Embryonic facial prominence (tissue), 1 donor: ENCODE results near the gene CBX4.
"Not testable (repeated sequence)": the region's sequence is repeated elsewhere in the genome, so short reads cannot be mapped to it uniquely, and the experiment has no call there.

Experiments used
- DNase-seq: peaks from one replicate; pipeline ENCODE4 v3.0.0-alpha.2; 2016; ENCODE audit errors: extremely low spot score

Gene CBX4

DNA sequence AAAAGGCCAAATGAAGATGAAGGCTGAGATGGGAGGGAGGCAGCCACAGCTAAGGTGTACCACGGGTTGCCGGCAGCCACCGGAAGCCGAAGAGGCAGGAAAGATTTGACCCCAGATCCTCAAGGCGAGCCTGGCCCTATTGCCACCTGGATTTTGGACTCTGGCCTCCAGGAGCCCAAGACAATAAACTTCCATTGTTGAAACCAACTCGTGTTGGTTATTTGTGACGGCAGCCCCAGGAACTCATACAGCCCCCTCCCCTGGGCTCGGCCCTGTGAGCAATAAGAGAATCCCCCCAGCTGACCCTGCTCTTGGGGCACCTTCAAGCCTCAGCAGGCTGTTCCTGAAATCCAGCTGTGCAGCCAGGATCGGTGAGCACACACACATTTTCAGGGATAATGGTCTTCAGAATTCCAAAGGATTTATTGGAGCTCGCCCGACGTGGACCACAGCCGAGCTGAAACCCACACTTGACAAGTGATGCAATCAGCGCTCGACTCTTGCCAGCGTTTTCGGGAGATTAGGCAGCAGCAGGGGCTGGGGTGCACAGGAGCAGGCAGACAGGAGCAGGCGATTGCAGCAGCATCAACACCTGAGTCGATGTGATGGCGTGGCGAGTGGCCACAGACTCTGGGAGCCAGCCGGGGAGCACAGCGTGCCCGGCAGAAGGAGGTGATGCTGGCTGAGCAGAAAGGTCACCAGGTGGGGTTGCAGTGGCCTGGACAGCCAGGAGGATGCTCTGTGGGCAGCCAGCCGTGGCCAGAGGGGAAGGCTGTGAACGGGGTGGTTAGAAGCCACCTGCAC is 22.4 kb upstream of the CBX4 start:
- no peak for DNase-seq

- DNase-seq: no peak
These were observed 20.7 kb upstream of the CBX4 start for GRCh38 chr17:79859676-79860615.

GRCh38 chr17:79857095-79857494 is 17.9 kb upstream of the CBX4 start:
- no peak for DNase-seq

GRCh38 chr17:79855331-79856124 is 16.3 kb upstream of the CBX4 start:
- DNase-seq: no peak

DNA sequence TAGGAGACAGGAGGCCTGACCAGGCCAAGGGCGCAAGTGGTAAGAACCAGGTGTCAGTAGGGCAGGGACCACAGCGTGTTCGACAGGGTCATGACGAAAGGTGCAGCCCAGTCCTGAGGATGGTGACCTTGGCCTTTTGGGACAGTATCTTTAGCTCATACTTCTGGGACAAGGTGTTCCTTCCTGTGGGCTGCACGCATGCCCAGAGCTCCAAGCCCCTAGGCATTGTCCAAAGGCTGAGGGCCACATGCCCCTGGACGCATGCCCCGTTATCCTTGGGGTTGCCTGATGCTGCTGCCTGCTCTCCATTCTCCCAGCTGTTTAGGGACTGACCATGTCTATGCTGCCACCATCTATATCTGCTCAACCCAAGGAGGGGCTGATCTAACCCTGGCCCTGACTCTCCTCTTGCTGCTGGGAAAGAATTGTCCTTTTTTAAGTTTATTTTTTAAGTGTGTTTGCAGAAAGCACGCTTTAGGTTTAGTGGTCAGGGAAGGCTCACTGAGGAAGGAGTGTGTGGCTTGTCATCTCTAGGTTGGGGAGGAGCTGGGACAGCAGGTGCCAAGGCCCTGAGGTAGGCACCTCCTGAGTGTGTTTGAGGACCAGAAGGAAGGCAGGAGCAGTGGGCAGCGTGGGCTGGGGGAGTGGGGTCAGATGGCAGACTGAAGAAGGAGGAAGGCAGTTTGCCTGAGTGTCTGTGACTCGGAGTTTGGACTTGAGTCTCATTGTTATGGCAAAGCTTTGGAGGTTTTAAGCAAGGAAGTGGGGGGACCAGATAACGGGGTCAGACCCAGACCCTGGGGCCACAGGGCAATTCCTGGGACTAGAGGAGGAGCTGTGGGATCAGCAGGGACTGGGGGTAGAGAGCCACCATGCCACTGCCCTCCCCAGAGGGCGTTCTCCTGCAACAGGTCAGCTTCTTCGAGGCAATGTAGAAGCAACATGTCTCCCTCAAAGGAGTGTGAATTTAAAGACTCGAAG is 15.1 kb upstream of the CBX4 start:
- no peak for DNase-seq

DNA sequence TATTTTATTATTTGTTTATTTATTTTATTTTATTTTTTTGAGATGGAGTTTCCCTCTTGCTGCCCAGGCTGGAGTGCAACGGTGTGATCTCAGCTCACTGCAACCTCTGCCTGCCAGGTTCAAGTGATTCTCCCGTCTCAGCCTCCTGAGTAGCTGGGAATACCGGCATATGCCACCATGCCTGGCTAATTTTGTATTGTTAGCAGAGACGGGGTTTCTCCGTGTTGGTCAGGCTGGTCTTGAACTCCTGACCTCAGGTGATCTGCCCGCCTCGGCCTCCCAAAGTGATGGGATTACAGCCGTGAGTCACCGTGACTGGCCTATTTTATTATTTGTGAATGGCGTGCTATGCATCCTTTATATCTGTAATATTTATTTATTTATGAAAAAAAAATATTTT is 13.9 kb upstream of the CBX4 start:
- not testable (repeated sequence) for DNase-seq

- DNase-seq: no peak
These were observed 13.5 kb upstream of the CBX4 start for GRCh38 chr17:79852748-79853147.

DNA sequence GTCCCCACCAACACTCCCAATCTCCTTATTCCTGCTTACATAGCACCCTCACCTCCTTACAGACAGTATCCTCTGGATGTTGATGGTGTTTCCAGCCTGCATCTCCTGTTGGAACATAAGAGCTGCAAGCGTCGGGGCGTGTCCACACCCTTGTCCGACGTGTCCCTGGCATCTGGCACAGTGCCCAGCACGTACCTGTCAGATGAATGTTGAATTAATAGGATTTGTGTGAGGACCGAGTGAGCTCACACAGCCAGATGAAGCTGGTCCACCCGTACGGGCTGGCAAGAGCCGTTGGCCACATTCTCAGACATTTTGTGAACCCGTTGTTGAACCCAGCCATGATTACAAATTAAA is 12.2 kb upstream of the CBX4 start:
- DNase-seq: no peak

- DNase-seq: no peak
These were observed 11.6 kb upstream of the CBX4 start for GRCh38 chr17:79850571-79851460.

- DNase-seq: no peak
These were observed 10.7 kb upstream of the CBX4 start for GRCh38 chr17:79849953-79850352.

DNA sequence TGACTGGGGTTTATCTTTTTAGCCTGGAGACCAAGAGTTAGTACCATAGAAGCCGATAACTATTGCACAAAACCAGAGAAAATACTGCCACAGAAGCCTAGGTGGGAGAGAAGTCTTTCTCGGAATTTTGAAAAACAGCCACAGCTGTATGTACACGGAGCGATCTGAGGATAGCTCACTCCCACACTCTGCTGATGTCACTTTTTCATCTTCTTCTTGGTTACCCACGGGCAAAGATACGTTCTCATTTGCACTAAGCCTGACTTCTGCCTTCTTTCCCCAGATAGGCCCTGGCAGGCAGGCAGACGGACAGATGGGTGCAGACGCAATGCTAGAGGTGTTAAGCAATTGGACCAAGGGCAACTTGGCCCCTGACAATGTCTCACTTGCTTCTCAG is 9.1 kb upstream of the CBX4 start:
- no peak for DNase-seq

GRCh38 chr17:79847698-79848369 is 8.6 kb upstream of the CBX4 start:
- DNase-seq: no peak

GRCh38 chr17:79845601-79845949 is 6.3 kb upstream of the CBX4 start:
- no peak for DNase-seq

DNA sequence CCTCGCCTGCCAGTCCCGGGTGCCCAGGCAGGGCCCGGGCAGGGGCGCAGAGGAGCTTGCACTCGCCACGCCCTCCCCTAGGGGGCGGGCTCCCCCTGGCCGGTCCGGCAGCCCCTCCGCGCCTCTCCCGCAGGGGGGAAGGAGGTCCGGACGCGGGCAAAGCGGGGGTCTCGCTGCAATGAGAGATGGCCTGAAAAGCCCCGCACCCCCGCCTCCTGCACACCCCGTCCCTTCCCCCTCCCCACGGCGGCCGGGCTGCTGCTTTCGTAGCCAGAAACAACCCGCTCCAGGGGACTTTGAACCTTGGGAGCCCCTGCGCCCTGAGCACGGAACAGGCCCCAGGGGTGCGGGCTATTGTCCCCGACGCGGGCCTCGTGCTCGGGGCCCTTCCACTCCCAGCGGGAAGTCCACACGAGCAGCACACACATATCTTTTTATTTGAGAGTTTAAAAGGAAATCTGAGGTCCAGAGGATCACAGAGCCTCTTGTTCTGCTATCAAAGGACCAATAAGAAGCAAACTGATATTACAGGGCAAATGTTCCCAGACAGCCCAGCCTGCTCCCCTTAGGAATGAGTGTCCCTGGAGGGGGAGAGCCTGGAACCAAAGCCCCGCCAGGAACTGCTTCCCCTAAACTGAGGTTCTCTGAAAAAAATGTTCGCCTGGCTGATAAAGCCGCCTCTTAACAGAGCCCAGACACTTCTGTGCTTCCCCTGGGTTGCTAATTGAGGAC is 5.8 kb upstream of the CBX4 start:
- DNase-seq: no peak

DNA sequence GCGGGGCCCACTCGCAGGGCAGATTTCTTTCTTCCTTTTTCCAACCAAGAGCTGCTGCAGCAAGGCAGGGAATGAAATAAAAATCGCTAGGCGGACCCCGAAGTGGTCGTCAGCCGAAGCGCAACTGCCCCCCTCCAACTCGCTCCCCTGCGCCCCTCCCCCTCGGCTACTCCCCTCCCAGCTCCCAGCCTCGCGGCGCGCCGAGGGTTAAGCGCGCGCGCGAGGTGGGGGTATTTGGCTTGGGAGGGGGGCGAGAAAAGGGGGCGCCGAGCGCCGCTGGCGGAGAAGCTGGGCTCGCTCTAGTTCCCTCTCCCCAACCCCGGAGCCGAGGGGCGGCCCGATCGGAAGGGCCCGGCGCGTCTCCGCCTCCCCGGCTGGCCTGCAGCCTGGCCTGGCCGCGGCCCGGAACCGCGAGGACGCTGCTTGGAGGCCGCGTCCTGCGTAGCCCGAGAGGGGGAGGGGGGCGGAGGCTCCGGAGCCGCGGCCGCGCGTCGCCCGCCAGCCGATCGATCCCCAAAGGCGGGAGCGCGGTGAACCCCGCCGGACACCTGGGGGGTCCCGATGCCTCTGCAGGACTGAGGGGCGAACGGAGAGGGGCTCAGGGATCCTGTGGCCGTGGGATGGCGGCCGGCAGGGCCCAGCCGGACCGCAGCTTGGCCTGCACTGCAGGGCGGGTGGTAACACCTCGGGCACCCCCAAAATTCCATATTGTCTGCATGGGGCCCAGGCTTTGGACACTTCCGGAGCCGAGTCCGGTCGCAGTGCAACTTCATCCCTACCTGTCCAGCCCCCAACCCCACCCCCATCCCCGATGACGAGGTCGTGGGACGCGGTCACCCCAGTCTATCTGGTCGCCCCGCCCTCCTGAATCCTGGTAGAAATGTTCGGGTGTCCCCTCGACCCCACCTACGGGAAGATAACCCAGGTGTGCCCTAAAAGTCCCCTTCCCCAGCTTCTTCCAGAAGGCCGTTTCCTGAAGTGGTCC is 4.9 kb upstream of the CBX4 start:
- DNase-seq: no peak

GRCh38 chr17:79843474-79843815 is 4.2 kb upstream of the CBX4 start:
- no peak for DNase-seq

DNA sequence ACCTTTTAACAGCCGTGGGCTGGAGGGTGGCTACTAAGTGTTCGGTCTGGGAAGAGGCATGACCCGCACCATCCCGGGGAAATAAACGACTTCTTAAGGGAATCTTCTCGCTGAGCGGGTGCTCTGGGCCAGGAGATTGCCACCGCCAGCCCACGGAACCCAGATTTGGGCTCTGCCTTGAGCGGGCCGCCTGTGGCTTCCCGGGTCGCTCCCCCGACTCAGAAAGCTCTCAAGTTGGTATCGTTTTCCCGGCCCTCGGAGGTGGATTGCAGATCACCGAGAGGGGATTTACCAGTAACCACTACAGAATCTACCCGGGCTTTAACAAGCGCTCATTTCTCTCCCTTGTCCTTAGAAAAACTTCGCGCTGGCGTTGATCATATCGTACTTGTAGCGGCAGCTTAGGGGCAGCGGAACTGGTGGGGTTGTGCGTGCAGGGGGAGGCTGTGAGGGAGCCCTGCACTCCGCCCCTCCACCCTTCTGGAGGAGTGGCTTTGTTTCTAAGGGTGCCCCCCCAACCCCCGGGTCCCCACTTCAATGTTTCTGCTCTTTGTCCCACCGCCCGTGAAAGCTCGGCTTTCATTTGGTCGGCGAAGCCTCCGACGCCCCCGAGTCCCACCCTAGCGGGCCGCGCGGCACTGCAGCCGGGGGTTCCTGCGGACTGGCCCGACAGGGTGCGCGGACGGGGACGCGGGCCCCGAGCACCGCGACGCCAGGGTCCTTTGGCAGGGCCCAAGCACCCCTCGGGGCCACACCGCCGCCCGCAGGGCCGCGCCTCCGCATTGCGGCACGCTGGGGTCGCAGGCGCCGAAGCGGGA is 3.6 kb upstream of the CBX4 start:
- DNase-seq: no peak
